Erythroblast (primary cell): ENCODE results near the gene UTS2B.

Experiments used
- GATA1 ChIP-seq: IDR thresholded peaks from 2 replicates; pipeline ENCODE4 v1.6.1; 2011; ENCODE audit warnings: low read depth, mild to moderate bottlenecking, control low read depth, low read length, moderate library complexity
- POLR2A ChIP-seq: IDR thresholded peaks from 2 replicates; pipeline ENCODE4 v1.6.1; 2011; ENCODE audit warnings: mild to moderate bottlenecking, low read length

GRCh38 chr3:191253089-191253799, 77.1 kb downstream of the UTS2B start:
- TF ChIP-seq POLR2A, result no peak
- TF ChIP-seq GATA1, result no peak
